PFSK-1 (cell line): ENCODE results near the gene GPC3.

Experiments
- FOXP2 ChIP-seq: optimal IDR thresholded peaks from 2 replicates; pipeline ENCODE3; 2011; ENCODE audit warnings: borderline replicate concordance, control low read depth, inconsistent platforms; ENCODE audit not compliant: insufficient read depth; ENCODE audit errors: extremely low read length, extremely low read depth
- POLR2AphosphoS5 ChIP-seq: IDR thresholded peaks from 2 replicates; pipeline ENCODE4 v1.6.1; 2012; ENCODE audit warnings: low read depth, mild to moderate bottlenecking, control low read depth, low read length, moderate library complexity
- TAF1 ChIP-seq: IDR thresholded peaks from 2 replicates; pipeline ENCODE4 v1.6.1; 2012; ENCODE audit warnings: low read length, control low read depth, borderline replicate concordance; ENCODE audit not compliant: insufficient read depth
- TF ChIP-seq, protein P1 (sequence below), 2 experiments: IDR thresholded peaks; 2 replicates each; pipeline versions ENCODE4 v1.6.1 to v1.8.0; 2011 to 2012; ENCODE audit warnings: low read depth in 2 of 2, low read length in 2 of 2, control low read depth in 1 of 2, inconsistent platforms in 1 of 2, mild to moderate bottlenecking in 1 of 2, moderate library complexity in 1 of 2; ENCODE audit not compliant: insufficient read depth in 1 of 2

DNA sequence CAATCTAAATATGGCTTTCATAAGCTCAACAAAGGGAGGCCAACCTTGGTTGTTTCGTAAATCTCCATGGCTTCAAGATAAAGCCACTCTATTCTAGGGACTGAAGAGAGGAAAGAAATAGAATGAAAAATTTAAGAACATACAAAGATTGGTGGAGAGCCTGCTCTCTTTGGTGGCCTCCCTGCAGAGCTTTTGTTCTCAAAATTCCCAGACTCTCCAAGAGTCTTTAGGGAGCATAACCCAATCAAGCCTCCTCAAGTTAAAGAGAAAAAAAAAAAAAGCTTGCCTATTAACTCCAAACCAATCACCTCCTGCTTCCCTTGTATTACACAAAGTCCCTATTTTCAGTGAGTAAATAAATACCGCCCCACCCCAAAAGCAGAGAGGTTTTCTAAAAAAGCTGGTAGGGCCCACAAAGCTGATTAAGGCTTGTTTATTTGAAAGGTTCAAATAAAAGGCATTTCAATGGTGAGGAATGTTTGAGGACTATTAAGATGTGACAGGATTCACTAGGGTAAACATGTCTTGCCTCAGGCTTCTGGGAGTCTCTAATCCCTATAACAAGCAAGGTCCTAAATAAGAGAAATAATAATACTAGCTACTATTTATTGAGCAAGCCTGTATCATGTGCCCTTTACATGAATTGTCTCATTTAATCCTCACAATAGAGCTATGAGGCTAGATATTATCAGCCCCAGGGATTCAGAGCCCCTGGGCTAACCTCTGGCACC is 71.6 kb downstream of the GPC3 start:
- TF ChIP-seq TAF1 (no peak), POLR2AphosphoS5 (no peak), FOXP2 (no peak)
- TF ChIP-seq, protein P1, sequence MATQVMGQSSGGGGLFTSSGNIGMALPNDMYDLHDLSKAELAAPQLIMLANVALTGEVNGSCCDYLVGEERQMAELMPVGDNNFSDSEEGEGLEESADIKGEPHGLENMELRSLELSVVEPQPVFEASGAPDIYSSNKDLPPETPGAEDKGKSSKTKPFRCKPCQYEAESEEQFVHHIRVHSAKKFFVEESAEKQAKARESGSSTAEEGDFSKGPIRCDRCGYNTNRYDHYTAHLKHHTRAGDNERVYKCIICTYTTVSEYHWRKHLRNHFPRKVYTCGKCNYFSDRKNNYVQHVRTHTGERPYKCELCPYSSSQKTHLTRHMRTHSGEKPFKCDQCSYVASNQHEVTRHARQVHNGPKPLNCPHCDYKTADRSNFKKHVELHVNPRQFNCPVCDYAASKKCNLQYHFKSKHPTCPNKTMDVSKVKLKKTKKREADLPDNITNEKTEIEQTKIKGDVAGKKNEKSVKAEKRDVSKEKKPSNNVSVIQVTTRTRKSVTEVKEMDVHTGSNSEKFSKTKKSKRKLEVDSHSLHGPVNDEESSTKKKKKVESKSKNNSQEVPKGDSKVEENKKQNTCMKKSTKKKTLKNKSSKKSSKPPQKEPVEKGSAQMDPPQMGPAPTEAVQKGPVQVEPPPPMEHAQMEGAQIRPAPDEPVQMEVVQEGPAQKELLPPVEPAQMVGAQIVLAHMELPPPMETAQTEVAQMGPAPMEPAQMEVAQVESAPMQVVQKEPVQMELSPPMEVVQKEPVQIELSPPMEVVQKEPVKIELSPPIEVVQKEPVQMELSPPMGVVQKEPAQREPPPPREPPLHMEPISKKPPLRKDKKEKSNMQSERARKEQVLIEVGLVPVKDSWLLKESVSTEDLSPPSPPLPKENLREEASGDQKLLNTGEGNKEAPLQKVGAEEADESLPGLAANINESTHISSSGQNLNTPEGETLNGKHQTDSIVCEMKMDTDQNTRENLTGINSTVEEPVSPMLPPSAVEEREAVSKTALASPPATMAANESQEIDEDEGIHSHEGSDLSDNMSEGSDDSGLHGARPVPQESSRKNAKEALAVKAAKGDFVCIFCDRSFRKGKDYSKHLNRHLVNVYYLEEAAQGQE (IDR thresholded peaks at IDR 0.05; ENCODE audit: insufficient read depth in 1 of 2, low read depth in 2 of 2, low read length in 2 of 2), result no peak
